Esophagus squamous epithelium (tissue), 4 donors: ENCODE data around the gene CEP135.

Experiments
- CTCF ChIP-seq, 6 experiments: fragments of 450-650 bp in 4 of 6; fragments of 200-600 bp in 2 of 6; sonication (generic) in 2 of 6; IDR thresholded peaks; one replicate each; pipeline ENCODE4 v1.5.1; 2016 to 2019; ENCODE audit warnings: antibody characterized with exemption in 6 of 6, mild to moderate bottlenecking in 4 of 6, moderate library complexity in 4 of 6
- POLR2A ChIP-seq, 4 donors: fragments of 450-650 bp; IDR thresholded peaks; one replicate each; pipeline ENCODE4 v1.6.1; 2017; ENCODE audit warnings: antibody characterized with exemption in 4 of 4, mild to moderate bottlenecking in 4 of 4, moderate library complexity in 3 of 4

DNA sequence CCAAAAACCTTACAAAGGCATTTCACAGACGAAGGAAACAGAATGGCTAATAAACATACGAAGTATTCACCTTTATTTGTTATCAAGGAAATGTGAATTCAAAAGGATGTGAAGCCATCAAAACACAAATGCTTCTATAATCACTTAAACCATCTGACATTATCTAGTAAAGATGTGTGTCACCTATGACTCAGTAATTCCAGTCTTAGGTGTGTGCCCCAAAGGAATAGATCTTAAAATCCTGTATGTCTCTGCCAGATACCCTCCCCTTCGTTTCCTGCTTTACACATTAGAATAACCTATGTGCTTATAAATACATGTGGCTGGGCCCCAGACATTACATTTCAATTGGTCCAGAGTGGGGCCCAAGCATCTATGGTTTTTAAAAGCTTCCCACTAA, 41.8 kb upstream of the CEP135 start:
- TF ChIP-seq CTCF (IDR thresholded peaks at IDR 0.05) (no peak), POLR2A (IDR thresholded peaks at IDR 0.05) (no peak)
